ENCODE data around the gene RPS15. TPM values are rescaled to one million over a fixed set of nuclear protein-coding genes. Genes with fewer than 3 reads are reported as not detected.

Gene RPS15
- total and polyA plus RNA-seq, 9 of the 15 experiments (the other 6 are each of a cell fraction or from before 2014, with no cell fraction given), result 605 to 2,791 (median 957) TPM

DNA sequence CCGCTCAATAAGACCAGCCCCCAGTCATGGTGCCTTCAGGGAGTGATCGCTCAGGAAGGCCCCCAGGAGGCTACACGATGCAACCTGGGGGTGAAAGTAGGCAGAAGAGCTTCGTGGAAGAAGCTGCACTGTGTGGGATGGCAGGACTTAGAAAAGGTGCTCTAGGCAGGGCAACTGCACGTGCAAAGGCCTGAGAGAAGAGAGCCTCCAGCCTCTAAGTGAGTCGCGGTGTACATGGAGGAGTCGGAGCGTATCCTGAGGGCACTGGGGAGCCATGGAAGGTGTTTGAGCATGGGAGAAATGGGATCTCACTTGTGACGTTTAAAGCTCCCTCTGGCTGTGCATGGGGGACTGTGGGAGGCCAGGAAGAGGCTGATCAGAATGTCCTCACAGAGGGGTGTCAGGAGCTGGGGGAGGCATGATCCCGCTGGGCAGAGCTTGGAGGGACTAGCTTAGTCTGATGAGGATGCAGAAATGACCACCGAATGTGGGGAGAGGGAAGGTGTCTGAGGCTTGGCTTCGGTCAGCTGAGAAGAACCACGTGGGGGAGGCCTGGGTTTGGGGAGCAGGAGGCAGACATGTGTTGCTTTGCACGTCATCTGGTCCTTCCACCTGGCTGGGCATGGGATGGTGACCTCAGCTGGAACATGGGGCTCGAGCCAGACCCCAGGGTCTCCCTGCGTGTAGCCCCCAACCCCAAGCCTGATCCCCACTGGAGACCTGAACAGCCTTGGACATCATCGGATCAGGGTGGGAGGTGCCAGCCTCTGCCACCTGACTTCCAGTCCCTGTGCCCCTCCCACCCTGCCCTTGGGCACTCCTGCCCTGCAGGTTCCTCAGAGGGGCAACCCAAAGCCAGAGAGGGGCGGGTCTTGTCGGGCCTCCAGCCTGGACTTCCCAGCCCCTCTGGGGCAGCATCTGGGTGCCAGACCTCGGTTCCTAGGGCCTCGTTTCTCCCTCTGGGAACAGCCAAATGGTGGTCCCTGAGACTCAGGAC is 12.8 kb downstream of the RPS15 start (continued):
- TF ChIP-seq, protein P1, sequence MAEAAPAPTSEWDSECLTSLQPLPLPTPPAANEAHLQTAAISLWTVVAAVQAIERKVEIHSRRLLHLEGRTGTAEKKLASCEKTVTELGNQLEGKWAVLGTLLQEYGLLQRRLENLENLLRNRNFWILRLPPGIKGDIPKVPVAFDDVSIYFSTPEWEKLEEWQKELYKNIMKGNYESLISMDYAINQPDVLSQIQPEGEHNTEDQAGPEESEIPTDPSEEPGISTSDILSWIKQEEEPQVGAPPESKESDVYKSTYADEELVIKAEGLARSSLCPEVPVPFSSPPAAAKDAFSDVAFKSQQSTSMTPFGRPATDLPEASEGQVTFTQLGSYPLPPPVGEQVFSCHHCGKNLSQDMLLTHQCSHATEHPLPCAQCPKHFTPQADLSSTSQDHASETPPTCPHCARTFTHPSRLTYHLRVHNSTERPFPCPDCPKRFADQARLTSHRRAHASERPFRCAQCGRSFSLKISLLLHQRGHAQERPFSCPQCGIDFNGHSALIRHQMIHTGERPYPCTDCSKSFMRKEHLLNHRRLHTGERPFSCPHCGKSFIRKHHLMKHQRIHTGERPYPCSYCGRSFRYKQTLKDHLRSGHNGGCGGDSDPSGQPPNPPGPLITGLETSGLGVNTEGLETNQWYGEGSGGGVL (CRISPR knock-in tag; IDR thresholded peaks at IDR 0.05), result no peak
- peak; percentile 70 for TF ChIP-seq RBM25 (IDR thresholded peaks at IDR 0.05; ENCODE audit: low read depth, low read length, severe bottlenecking)
- TF ChIP-seq ZNF133 (CRISPR knock-in tag; IDR thresholded peaks at IDR 0.05), result no peak
- no peak for TF ChIP-seq CREB1 (IDR thresholded peaks at IDR 0.05)
- no peak for TF ChIP-seq CREB1 (CRISPR knock-in tag; IDR thresholded peaks at IDR 0.05)
- no peak for TF ChIP-seq ZNF696 (CRISPR knock-in tag; conservative IDR thresholded peaks at IDR 0.05)
- no peak for TF ChIP-seq SMC3 (conservative IDR thresholded peaks at IDR 0.05; ENCODE audit: insufficient read depth, low read depth, low read length)
- TF ChIP-seq HDAC2 (IDR thresholded peaks at IDR 0.05), result 0 out of 2 replicates have a peak, but pooled peaks have one; percentile 29
- TF ChIP-seq SNRNP70 (optimal IDR thresholded peaks at IDR 0.05; ENCODE audit: low read depth, low read length), result no peak
- no peak for TF ChIP-seq LARP7 (IDR thresholded peaks at IDR 0.05)
- no peak for TF ChIP-seq CTBP1 (IDR thresholded peaks at IDR 0.05; ENCODE audit: borderline replicate concordance)
- TF ChIP-seq ZNF140 (CRISPR knock-in tag; IDR thresholded peaks at IDR 0.05), result no peak
- TF ChIP-seq ZNF124 (CRISPR knock-in tag; IDR thresholded peaks at IDR 0.05), result no peak
- no peak for TF ChIP-seq ILF3 (IDR thresholded peaks at IDR 0.05; ENCODE audit: borderline replicate concordance)
- no peak for TF ChIP-seq CCAR2 (IDR thresholded peaks at IDR 0.05; ENCODE audit: low read depth, low read length)
- no peak for TF ChIP-seq CXXC5 (CRISPR knock-in tag; IDR thresholded peaks at IDR 0.05)
- TF ChIP-seq ZEB2 (IDR thresholded peaks at IDR 0.05), result no peak
- TF ChIP-seq FOXK2 (conservative IDR thresholded peaks at IDR 0.05 in 1 of 2, IDR thresholded peaks at IDR 0.05 in 1 of 2; ENCODE audit: low read depth in 2 of 2), result no peak
- peak in 1 of 2 experiments; percentile 51; a peak in 1 of 4 replicates for TF ChIP-seq RCOR1 (IDR thresholded peaks at IDR 0.05; ENCODE audit: borderline replicate concordance in 1 of 2, low read depth in 2 of 2, low read length in 2 of 2)
- no peak for TF ChIP-seq RBM15 (IDR thresholded peaks at IDR 0.05; ENCODE audit: insufficient read depth, low read length)
- TF ChIP-seq ILK (tag; IDR thresholded peaks at IDR 0.05; ENCODE audit: borderline replicate concordance, low read depth), result no peak
- TF ChIP-seq RBM34 (IDR thresholded peaks at IDR 0.05; ENCODE audit: borderline replicate concordance, insufficient read depth, low read length), result no peak
- TF ChIP-seq TAL1 (IDR thresholded peaks at IDR 0.05), result no peak
- TF ChIP-seq, protein P2, sequence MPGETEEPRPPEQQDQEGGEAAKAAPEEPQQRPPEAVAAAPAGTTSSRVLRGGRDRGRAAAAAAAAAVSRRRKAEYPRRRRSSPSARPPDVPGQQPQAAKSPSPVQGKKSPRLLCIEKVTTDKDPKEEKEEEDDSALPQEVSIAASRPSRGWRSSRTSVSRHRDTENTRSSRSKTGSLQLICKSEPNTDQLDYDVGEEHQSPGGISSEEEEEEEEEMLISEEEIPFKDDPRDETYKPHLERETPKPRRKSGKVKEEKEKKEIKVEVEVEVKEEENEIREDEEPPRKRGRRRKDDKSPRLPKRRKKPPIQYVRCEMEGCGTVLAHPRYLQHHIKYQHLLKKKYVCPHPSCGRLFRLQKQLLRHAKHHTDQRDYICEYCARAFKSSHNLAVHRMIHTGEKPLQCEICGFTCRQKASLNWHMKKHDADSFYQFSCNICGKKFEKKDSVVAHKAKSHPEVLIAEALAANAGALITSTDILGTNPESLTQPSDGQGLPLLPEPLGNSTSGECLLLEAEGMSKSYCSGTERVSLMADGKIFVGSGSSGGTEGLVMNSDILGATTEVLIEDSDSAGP (CRISPR knock-in tag; IDR thresholded peaks at IDR 0.05), result no peak

All from K562 (cell line).